ENCODE data around the gene ANKAR. TPM values are rescaled to one million over a fixed set of nuclear protein-coding genes. Genes with fewer than 3 reads are reported as not detected.

The ANKAR gene, protein sequence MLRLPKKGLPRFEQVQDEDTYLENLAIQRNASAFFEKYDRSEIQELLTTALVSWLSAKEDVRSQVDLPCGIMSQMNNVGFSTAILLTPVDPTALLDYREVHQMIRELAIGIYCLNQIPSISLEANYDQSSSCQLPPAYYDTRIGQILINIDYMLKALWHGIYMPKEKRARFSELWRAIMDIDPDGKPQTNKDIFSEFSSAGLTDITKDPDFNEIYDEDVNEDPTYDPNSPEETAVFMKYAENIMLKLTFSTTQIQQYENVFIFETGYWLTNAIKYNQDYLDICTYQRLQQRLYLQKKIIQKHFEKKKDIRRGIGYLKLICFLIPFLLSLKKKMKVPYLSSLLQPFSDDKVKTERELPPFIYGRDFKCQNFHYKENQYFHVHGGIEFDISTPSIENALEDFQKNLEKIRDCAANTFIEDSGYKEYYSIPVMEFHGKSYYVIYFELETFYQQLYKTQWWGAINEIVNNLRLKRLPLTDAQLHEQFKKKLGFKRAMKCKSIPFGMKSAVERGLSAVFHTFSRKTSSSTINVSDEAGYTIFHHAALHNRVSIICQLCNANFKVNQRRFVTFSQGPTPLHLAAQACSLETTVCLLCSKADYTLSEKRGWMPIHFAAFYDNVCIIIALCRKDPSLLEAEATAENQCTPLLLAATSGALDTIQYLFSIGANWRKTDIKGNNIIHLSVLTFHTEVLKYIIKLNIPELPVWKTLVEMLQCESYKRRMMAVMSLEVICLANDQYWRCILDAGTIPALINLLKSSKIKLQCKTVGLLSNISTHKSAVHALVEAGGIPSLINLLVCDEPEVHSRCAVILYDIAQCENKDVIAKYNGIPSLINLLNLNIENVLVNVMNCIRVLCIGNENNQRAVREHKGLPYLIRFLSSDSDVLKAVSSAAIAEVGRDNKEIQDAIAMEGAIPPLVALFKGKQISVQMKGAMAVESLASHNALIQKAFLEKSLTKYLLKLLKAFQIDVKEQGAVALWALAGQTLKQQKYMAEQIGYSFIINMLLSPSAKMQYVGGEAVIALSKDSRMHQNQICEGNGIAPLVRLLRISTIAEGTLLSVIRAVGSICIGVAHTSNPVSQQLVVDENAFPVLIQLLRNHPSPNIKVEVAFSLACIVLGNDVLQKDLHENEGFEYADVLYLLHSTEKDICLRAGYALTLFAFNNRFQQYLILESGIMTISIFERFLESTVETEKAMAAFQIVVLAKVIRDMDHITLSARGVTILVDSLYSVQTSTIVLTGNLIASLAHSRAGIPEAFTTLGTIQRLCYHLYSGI (N-terminal part only)
- 0.75 TPM for total RNA-seq

- Histone ChIP-seq H3K27ac (peak within 1 kb of the TSS; percentile 95 to 98), H3K27me3 (no peaks in the 10 kb centered on the region), H3K36me3 (peaks cover 0 to 18% of the 10 kb centered on the region in 2 donors), H3K4me3 (peak within 1 kb of the TSS; percentile 71 to 79), H3K4me1 (peaks cover 0 to 12% of the 10 kb centered on the region in 2 donors), H3K9me3 (peaks cover 0 to 6% of the 10 kb centered on the region in 2 donors)
- TF ChIP-seq, protein P1, sequence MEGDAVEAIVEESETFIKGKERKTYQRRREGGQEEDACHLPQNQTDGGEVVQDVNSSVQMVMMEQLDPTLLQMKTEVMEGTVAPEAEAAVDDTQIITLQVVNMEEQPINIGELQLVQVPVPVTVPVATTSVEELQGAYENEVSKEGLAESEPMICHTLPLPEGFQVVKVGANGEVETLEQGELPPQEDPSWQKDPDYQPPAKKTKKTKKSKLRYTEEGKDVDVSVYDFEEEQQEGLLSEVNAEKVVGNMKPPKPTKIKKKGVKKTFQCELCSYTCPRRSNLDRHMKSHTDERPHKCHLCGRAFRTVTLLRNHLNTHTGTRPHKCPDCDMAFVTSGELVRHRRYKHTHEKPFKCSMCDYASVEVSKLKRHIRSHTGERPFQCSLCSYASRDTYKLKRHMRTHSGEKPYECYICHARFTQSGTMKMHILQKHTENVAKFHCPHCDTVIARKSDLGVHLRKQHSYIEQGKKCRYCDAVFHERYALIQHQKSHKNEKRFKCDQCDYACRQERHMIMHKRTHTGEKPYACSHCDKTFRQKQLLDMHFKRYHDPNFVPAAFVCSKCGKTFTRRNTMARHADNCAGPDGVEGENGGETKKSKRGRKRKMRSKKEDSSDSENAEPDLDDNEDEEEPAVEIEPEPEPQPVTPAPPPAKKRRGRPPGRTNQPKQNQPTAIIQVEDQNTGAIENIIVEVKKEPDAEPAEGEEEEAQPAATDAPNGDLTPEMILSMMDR (IDR thresholded peaks at IDR 0.05), result peak; percentile 79 to 92 (median 83)
- intact Hi-C loops (cut with DNase I), result loop anchor here (1.0 to 5.0 kb wide), 3 partner anchors 13 to 88 kb away; partner anchors contain the start of genes ASNSD1 and OSGEPL1
- DNase-seq (ENCODE audit: low spot score in 2 of 2), result peak; percentile 40 to 95
Observed at GRCh38 chr2:189674374-189675112, at the start of gene ANKAR. Gene ANKAR (plus strand): TSS chr2:189674670. CDS start chr2:189676491, 1,821 bp downstream.

- TF ChIP-seq, protein P1 (IDR thresholded peaks at IDR 0.05), result no peak
- Histone ChIP-seq H3K27me3 (no peaks in the 10 kb centered on the region), H3K4me1 (peaks cover 0 to 3% of the 10 kb centered on the region in 2 donors), H3K27ac (no peak overlapping the region), H3K36me3 (no peaks in the 10 kb centered on the region), H3K9me3 (no peaks in the 10 kb centered on the region), H3K4me3 (no peak overlapping the region)
- DNase-seq (ENCODE audit: low spot score in 2 of 2), result no peak
- intact Hi-C loops (cut with DNase I), result no loop called here
Observed at GRCh38 chr2:189625636-189626035, 48.8 kb upstream of the ANKAR start.

DNA sequence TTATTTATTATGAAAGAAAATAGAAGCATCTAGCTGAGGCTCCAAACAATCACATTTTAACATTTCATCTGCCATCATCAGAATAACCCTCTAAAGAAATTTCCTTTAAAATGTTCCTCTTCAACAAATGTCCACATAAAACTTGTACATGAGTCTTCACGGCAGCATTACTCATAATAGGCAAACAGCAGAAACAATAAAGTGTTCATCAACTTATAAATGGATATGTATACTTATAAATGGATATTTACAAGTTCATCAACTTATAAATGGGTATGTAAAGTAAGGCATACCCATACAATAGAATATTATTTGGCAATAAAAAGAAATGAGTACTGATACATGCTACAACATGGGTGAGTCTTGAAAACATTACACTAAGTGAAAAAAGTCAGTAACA, 46.7 kb upstream of the ANKAR start:
- H3K9me3 ChIP-seq, result no peaks in the 10 kb centered on the region
- H3K27me3 ChIP-seq, result no peaks in the 10 kb centered on the region
- intact Hi-C loops (cut with DNase I), result no loop called here
- H3K36me3 ChIP-seq, result no peaks in the 10 kb centered on the region
- TF ChIP-seq, protein P1 (IDR thresholded peaks at IDR 0.05), result no peak
- DNase-seq (ENCODE audit: low spot score in 2 of 2), result no peak
- peaks cover 0 to 3% of the 10 kb centered on the region in 2 donors for H3K4me1 ChIP-seq
- H3K27ac ChIP-seq, result no peak overlapping the region
- H3K4me3 ChIP-seq, result no peak overlapping the region

DNA sequence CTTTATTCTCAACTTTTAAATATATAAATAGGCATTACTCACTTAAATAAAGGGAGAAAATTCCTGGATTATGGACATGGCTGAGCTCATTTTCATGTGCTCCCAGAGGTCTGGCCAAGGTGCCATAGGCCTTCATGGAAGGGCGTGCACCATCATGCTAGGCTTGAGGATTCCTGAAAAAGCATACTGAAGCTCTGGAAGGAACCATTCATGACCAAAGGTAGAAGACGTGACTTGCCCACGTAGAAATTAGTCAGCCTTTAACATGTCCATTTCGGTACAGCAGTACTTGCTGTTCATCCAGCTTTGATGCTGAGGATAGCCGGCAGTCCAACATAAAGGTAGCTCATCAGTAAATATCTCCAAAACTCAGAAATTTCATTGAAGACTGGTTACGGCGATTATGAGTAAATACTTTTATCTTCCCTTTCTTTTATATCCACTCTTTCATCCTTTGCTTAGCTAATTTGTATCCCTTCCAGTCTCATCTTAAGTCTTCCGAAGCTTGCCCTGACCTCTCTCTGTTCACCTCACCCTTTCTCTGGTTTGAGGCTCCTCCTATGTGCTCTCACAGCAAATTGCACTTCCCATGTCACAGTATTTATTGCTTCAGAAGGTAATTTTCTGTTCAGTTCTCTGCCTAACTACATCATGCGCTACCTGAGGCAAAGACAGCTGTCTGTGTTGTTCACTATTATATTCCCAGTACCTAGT, 45.5 kb upstream of the ANKAR start:
- peaks cover 0 to 3% of the 10 kb centered on the region in 2 donors for H3K4me1 ChIP-seq
- no peaks in the 10 kb centered on the region for H3K27me3 ChIP-seq
- H3K27ac ChIP-seq, result no peak overlapping the region
- no peaks in the 10 kb centered on the region for H3K9me3 ChIP-seq
- no peak for DNase-seq (ENCODE audit: low spot score in 2 of 2)
- no peak overlapping the region for H3K4me3 ChIP-seq
- TF ChIP-seq, protein P1 (IDR thresholded peaks at IDR 0.05), result peak in 1 of 3 experiments; percentile 23
- no peaks in the 10 kb centered on the region for H3K36me3 ChIP-seq
- intact Hi-C loops (cut with DNase I), result no loop called here
